Endothelial cell of umbilical vein (primary cell): ENCODE measurements around the gene ZNF678. TPM values are rescaled to one million over a fixed set of nuclear protein-coding genes. Genes with fewer than 3 reads are reported as not detected.

Experiments used
- BruUV-seq: library from RNA; stranded (reverse); fragments of 400-500 nt; replicated peaks from 2 replicates; lab custom pipeline; 2021; lab: Mats Ljungman, UMichigan
- CTCF ChIA-PET: fragments of 300-600, 350-600 bp; sonication (Branson Sonifier 250); formaldehyde crosslinking; loops from one replicate; lab custom pipeline; 2021; ENCODE audit warnings: antibody characterized with exemption, inconsistent platforms; lab: Charles Lee
- POLR2A ChIA-PET: fragments of 300-600, 350-600 bp; sonication (Branson Sonifier 250); formaldehyde crosslinking; loops from one replicate; lab custom pipeline; 2021; ENCODE audit warnings: antibody characterized with exemption, inconsistent platforms; lab: Charles Lee
- DNase-seq: peaks from one replicate; pipeline ENCODE4 v3.0.0-alpha.2; 2011; ENCODE audit warnings: low read depth, low spot score
- FAIRE-seq: peaks from 2 replicates; lab custom pipeline; 2011; peaks lifted over from hg19 to GRCh38; lab: Jason Lieb, UNC
- H2AFZ ChIP-seq: 2 replicates; pipeline ENCODE4 v1.6.0; 2012; ENCODE audit warnings: low read depth, low read length, control low read depth, inconsistent platforms
- H3K27ac ChIP-seq: 2 replicates; pipeline ENCODE4 v1.5.1; 2011; ENCODE audit warnings: low read depth, mild to moderate bottlenecking, control low read depth, low read length, moderate library complexity; ENCODE audit not compliant: insufficient read depth
- H3K27me3 ChIP-seq, 2 experiments: 2 replicates each; pipeline versions ENCODE4 v1.6.0 to v1.6.1; 2011; ENCODE audit warnings: low read length in 2 of 2, mixed read lengths in 1 of 2; ENCODE audit not compliant: control insufficient read depth in 2 of 2, insufficient read depth in 2 of 2
- H3K36me3 ChIP-seq, 2 experiments: 2 replicates in 1 of 2; 3 replicates in 1 of 2; pipeline ENCODE4 v1.5.1; 2011; ENCODE audit warnings: low read length in 2 of 2, mild to moderate bottlenecking in 1 of 2, moderate library complexity in 1 of 2; ENCODE audit not compliant: control insufficient read depth in 2 of 2, insufficient read depth in 2 of 2; ENCODE audit errors: extremely low read depth in 1 of 2
- H3K4me1 ChIP-seq: 3 replicates; pipeline ENCODE4 v1.5.1; 2011; ENCODE audit warnings: mild to moderate bottlenecking, low read length; ENCODE audit not compliant: control insufficient read depth, insufficient read depth; ENCODE audit errors: extremely low read depth
- H3K4me2 ChIP-seq: 2 replicates; pipeline ENCODE4 v1.6.1; 2011; ENCODE audit warnings: low read length, control low read depth, mixed read lengths; ENCODE audit not compliant: insufficient read depth
- H3K4me3 ChIP-seq, 3 experiments: fragments of 200-600 bp in 1 of 3; sonication (generic), shearing (Covaris generic) in 1 of 3; replicated peaks in 1 of 3; 2 replicates each; pipeline ENCODE4 v1.5.1; 2011 to 2016; ENCODE audit warnings: control low read depth in 3 of 3, low read length in 3 of 3, mild to moderate bottlenecking in 2 of 3, inconsistent platforms in 1 of 3, low read depth in 1 of 3, moderate library complexity in 1 of 3; ENCODE audit not compliant: insufficient read depth in 1 of 3
- H3K79me2 ChIP-seq: 2 replicates; pipeline ENCODE4 v1.6.0; 2012; ENCODE audit warnings: low read length, inconsistent platforms; ENCODE audit not compliant: control insufficient read depth, insufficient read depth
- H3K9ac ChIP-seq: replicated peaks from 2 replicates; pipeline ENCODE3; 2011; ENCODE audit warnings: low read length, control low read depth; ENCODE audit not compliant: insufficient read depth; ENCODE audit errors: extremely low read depth
- H3K9me1 ChIP-seq: replicated peaks from 3 replicates; pipeline ENCODE4 v1.6.0; 2011; ENCODE audit warnings: mild to moderate bottlenecking, low read length; ENCODE audit not compliant: control insufficient read depth, insufficient read depth; ENCODE audit errors: extremely low read depth
- H3K9me3 ChIP-seq: replicated peaks from 2 replicates; pipeline ENCODE4 v1.5.1; 2012; ENCODE audit warnings: low read length, inconsistent platforms; ENCODE audit not compliant: control insufficient read depth, insufficient read depth
- H4K20me1 ChIP-seq: replicated peaks from 2 replicates; pipeline ENCODE3; 2011; ENCODE audit warnings: mild to moderate bottlenecking, low read length; ENCODE audit not compliant: control insufficient read depth, insufficient read depth; ENCODE audit errors: extremely low read depth
- EZH2 ChIP-seq: IDR thresholded peaks from 2 replicates; pipeline ENCODE4 v1.6.1; 2012; ENCODE audit warnings: borderline replicate concordance, low read depth, mild to moderate bottlenecking, moderate library complexity, low read length, inconsistent platforms; ENCODE audit not compliant: severe bottlenecking
- FOS ChIP-seq: IDR thresholded peaks from 2 replicates; pipeline ENCODE4 v1.6.1; 2011; ENCODE audit warnings: mild to moderate bottlenecking, low read length, moderate library complexity, borderline replicate concordance; ENCODE audit not compliant: insufficient read depth
- JUN ChIP-seq: IDR thresholded peaks from 2 replicates; pipeline ENCODE4 v1.6.1; 2011; ENCODE audit warnings: borderline replicate concordance, low read depth; ENCODE audit not compliant: insufficient read length, insufficient read depth
- MYC ChIP-seq: IDR thresholded peaks from one replicate; pipeline ENCODE4 v1.6.1; 2011; ENCODE audit warnings: mild to moderate bottlenecking, low read depth, low read length
- POLR2A ChIP-seq: IDR thresholded peaks from 2 replicates; pipeline ENCODE4 v1.6.1; 2012; ENCODE audit warnings: low read depth, mild to moderate bottlenecking, control low read depth, low read length
- POLR2AphosphoS5 ChIP-seq: IDR thresholded peaks from 2 replicates; pipeline ENCODE4 v1.6.1; 2012; ENCODE audit warnings: low read depth, mild to moderate bottlenecking, control low read depth, low read length, moderate library complexity; ENCODE audit not compliant: insufficient read depth
- dilution Hi-C: fragments of 300-500 bp; cut with MboI; formaldehyde crosslinking; loops from one replicate; pipeline ENCODE4 v1.15.0; 2019; ENCODE audit warnings: low sequenced_read_pairs; ENCODE audit not compliant: extremely low pct_ligation_motif_present
- intact Hi-C: fragments of 100-400 bp; cut with micrococcal nuclease; formaldehyde crosslinking; loops from one replicate; pipeline ENCODE4 v1.10.0; 2022
- polyA plus RNA-seq, 4 experiments: library from polyadenylated mRNA; depleted of rRNA in 3 of 4; stranded (reverse) in 3 of 4; unstranded in 1 of 4; fragments of >200 nt; gene quantifications; 2 replicates each; pipeline versions ENCODE4 v1.2.1 to v1.2.3, GENCODE V29; 2011 to 2012; ENCODE audit warnings: missing spikeins in 1 of 4
- total RNA-seq: library from RNA; stranded (reverse); gene quantifications from 2 replicates; pipeline ENCODE4 v1.2.3, GENCODE V29; 2021
- TF ChIP-seq, protein P1 (sequence below), 2 donors: IDR thresholded peaks; 1 replicate in 1 of 2; 2 replicates in 1 of 2; pipeline ENCODE4 v1.5.1; 2011; ENCODE audit warnings: low read length in 2 of 2, mild to moderate bottlenecking in 2 of 2, moderate library complexity in 2 of 2, control low read depth in 1 of 2, inconsistent platforms in 1 of 2, low read depth in 1 of 2; ENCODE audit not compliant: insufficient read depth in 1 of 2; ENCODE audit errors: extremely low read depth in 1 of 2
- TF ChIP-seq, protein P2 (sequence below): IDR thresholded peaks from 2 replicates; pipeline ENCODE4 v1.6.1; 2011; ENCODE audit not compliant: insufficient read depth, insufficient read length

The ZNF678 gene
- total and polyA plus RNA-seq, 2 donors (not counting 3 experiments of a cell fraction or from before 2014, with no cell fraction given): 2.1 to 7.7 TPM

- ChIA-PET POLR2A (no interaction called here), CTCF (no interaction called here)
- H2AFZ ChIP-seq: no peak overlapping the region
- intact Hi-C loops (no loop called here), dilution Hi-C loops (no loop called here)
- H3K27me3 ChIP-seq: no peaks in the 10 kb centered on the region
- no peaks in the 10 kb centered on the region for H3K4me1 ChIP-seq
- TF ChIP-seq JUN (no peak), MYC (no peak)
- no peaks in the 10 kb centered on the region for H3K9me3 ChIP-seq
- no peaks in the 10 kb centered on the region for H3K36me3 ChIP-seq
- no peak overlapping the region for H3K4me3 ChIP-seq
- no TSS peak for BruUV-seq
- H3K4me2 ChIP-seq: no peak overlapping the region
- FAIRE-seq (no peak), DNase-seq (no peak)
- peaks cover 4% of the 10 kb centered on the region for H4K20me1 ChIP-seq
- peaks cover 65% of the 10 kb centered on the region for H3K79me2 ChIP-seq
- H3K9me1 ChIP-seq: no peaks in the 10 kb centered on the region
- no peak overlapping the region for H3K9ac ChIP-seq
- H3K27ac ChIP-seq: no peak overlapping the region
Measured at GRCh38 chr1:227577500-227577899, 14.1 kb downstream of the ZNF678 start.

GRCh38 chr1:227583354-227583753 is 20.0 kb downstream of the ZNF678 start:
- dilution Hi-C loops: no loop called here
- ChIA-PET CTCF (interaction anchor here (1.3 kb wide), 1 partner anchor 42 kb away, joined by 3 read pairs; no protein-coding TSS in a partner anchor), POLR2A (interaction anchor here (0.6 kb wide), 1 partner anchor 735 kb away, joined by 7 read pairs; no protein-coding TSS in a partner anchor)
- Histone ChIP-seq H3K9me3 (no peaks in the 10 kb centered on the region), H3K27ac (no peak overlapping the region), H4K20me1 (peaks cover 5% of the 10 kb centered on the region), H3K4me2 (no peak overlapping the region), H2AFZ (no peak overlapping the region), H3K4me3 (no peak overlapping the region), H3K4me1 (no peaks in the 10 kb centered on the region), H3K9me1 (no peaks in the 10 kb centered on the region), H3K9ac (no peak overlapping the region), H3K36me3 (no peaks in the 10 kb centered on the region), H3K27me3 (no peaks in the 10 kb centered on the region), H3K79me2 (peaks cover 37% of the 10 kb centered on the region)
- no TSS peak for BruUV-seq
- intact Hi-C loops: no loop called here
- FAIRE-seq (no peak), DNase-seq (no peak)
- TF ChIP-seq MYC (no peak), POLR2AphosphoS5 (no peak), POLR2A (no peak), EZH2 (no peak), FOS (no peak), JUN (no peak)
- TF ChIP-seq, protein P1, sequence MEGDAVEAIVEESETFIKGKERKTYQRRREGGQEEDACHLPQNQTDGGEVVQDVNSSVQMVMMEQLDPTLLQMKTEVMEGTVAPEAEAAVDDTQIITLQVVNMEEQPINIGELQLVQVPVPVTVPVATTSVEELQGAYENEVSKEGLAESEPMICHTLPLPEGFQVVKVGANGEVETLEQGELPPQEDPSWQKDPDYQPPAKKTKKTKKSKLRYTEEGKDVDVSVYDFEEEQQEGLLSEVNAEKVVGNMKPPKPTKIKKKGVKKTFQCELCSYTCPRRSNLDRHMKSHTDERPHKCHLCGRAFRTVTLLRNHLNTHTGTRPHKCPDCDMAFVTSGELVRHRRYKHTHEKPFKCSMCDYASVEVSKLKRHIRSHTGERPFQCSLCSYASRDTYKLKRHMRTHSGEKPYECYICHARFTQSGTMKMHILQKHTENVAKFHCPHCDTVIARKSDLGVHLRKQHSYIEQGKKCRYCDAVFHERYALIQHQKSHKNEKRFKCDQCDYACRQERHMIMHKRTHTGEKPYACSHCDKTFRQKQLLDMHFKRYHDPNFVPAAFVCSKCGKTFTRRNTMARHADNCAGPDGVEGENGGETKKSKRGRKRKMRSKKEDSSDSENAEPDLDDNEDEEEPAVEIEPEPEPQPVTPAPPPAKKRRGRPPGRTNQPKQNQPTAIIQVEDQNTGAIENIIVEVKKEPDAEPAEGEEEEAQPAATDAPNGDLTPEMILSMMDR (IDR thresholded peaks at IDR 0.05; ENCODE audit: extremely low read depth in 1 of 2, insufficient read depth in 1 of 2, low read depth in 1 of 2, low read length in 2 of 2): no peak
- TF ChIP-seq, protein P2, sequence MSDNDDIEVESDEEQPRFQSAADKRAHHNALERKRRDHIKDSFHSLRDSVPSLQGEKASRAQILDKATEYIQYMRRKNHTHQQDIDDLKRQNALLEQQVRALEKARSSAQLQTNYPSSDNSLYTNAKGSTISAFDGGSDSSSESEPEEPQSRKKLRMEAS: no peak
